Posterior cingulate gyrus (tissue), 11 donors: ENCODE measurements around the gene PDSS2.
"Not testable (repeated sequence)": the region's sequence is repeated elsewhere in the genome, so short reads cannot be mapped to it uniquely, and the experiment has no call there.

Source experiments
- DNase-seq, 10 donors: peaks; one replicate each; pipeline versions ENCODE4 v3.0.0 to v3.0.0-alpha.2; 2020 to 2021; ENCODE audit warnings: mixed read lengths in 3 of 10
- intact Hi-C: fragments of 100-400 bp; cut with DNase I; formaldehyde crosslinking; loops from one replicate; pipeline ENCODE4 v1.15.1; 2023

Gene PDSS2

DNA sequence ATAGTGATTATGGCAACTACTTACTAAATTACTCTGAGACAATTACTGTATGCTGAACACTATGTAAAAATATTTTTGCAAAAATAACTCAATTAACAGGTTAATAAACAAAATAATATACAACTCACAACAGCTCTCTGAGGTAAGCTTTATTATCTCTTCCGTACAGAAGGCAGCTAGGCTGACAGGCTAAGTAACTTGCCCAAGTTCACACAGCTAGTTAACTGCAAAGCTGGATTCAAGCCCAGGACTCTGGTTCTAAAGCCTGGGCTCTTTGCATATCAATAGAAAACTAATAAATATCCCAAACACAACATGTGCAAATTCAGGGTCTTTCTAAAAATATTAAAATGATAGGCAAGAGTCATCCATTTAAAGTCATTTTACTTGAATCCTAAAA is 174.6 kb downstream of the PDSS2 start:
- intact Hi-C loops, result no loop called here
- DNase-seq, result no peak

- intact Hi-C loops, result no loop called here
- DNase-seq, result no peak
Observed at GRCh38 chr6:107280791-107281190, 178.6 kb downstream of the PDSS2 start.

GRCh38 chr6:107280001-107280400 is 179.4 kb downstream of the PDSS2 start:
- DNase-seq, intact Hi-C loops: not testable (repeated sequence)

- no peak for DNase-seq
- intact Hi-C loops, result no loop called here
Observed at GRCh38 chr6:107275330-107275865, 184.0 kb downstream of the PDSS2 start.

- DNase-seq, result no peak
- intact Hi-C loops, result no loop called here
Observed at GRCh38 chr6:107274288-107274687, 185.1 kb downstream of the PDSS2 start.

- DNase-seq, result no peak
- intact Hi-C loops, result no loop called here
Observed at GRCh38 chr6:107272246-107272645, 187.1 kb downstream of the PDSS2 start.

DNA sequence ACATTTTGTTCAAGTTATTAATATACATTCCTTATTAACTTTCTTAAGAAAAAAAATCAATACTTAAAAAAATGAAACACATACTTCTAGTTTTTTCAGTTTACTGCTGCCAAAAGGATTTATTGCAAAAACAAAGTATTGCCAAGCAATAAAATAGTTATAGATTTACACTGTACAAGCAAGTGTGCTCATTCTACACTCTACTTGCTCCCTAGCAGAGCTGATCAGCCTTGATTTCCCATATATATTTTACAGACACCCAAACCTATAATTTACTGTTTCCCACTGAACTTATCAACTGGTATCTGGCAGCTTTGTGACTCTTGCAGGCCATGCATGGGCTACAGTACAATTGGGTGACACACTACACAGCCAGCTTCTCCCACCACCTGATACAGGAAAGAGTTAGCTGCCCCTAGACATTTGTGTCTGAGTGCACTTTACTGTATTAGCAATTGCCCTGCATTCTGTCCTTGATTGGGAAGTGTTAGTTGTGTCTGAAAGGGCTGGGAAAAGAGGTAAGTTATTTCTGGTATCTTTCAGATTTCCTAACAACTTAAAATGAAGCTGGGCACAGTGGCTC is 188.1 kb downstream of the PDSS2 start:
- no peak for DNase-seq
- intact Hi-C loops, result no loop called here

DNA sequence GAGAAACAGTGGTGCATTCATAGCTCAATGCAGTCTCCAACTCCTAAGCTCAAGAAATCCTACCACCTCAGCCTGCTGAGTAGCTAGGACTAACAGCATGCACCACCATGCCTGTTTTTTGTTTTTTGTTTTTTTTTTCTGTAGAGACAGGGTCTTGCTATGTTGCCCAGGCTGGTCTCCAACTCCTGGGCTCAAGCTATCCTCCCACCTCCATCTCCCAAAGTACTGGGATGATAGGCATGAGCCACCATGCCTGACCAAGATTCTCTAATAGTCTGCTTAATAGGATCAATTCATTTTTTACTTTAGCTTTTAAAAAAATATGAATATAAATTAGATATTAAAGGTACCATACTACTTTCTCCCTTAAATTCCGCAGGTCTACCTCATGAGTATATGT is 191.7 kb downstream of the PDSS2 start:
- intact Hi-C loops, result no loop called here
- DNase-seq, result no peak

DNA sequence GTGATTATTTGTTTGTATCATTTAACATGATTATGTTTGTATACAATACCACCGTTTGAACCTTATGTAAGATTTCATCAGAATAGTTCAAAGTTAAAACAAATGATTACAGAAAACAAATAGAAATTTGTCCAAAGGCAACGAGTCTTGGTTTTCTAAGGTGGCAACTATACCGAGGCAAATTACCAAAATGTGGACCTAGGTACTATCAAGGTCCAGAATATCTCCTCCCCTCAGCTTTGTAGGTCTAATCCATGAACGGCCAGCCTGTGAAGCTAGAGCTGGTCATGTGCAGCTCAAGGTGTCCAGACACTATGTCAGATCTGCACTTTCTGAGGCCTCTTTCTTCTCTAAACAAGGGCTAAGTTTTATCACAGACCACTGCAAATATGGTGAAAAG is 192.4 kb downstream of the PDSS2 start:
- intact Hi-C loops, result no loop called here
- no peak for DNase-seq

- DNase-seq, result no peak
- intact Hi-C loops, result no loop called here
Observed at GRCh38 chr6:107266563-107266962, 192.8 kb downstream of the PDSS2 start.

- no peak for DNase-seq
- intact Hi-C loops, result no loop called here
Observed at GRCh38 chr6:107264357-107264840, 195.0 kb downstream of the PDSS2 start.

DNA sequence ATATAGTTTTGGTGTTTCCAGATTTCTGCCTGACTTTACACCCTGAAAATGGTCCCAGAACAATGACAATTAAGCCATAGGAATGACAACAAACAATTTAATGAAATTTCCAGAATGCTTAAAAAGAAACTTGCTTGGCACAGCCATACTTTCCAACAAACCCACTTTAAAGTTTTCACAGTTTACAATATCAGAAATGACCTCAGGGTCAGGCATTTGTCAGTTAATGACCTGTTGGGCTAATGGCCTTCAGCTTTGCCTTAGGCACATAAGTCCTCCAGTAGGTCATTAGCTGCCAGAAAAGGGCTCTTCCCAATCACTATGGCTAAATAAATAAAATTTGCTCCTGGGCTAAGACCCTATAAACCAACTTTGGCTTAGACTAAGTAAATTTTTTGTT is 199.4 kb downstream of the PDSS2 start:
- DNase-seq, result no peak
- intact Hi-C loops, result no loop called here

DNA sequence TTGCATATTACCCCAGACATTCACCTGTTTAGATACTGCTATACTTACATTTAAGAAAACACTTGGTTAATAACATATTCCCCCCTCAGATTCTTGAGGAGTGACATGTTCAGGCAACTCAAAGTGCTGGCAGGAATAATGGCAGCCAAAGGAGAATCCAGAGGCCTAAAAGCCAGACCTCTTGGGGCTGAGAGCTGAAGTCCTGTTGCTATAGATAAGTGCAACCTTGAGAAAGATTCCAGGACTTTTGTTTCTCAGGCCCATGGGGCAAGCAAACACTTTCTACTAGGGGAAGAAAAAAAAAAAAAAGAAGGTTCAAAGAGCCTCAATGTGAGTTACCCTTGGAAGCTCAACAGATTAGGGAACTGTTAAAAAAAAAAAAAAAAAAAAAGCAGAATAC is 211.2 kb downstream of the PDSS2 start:
- intact Hi-C loops, result no loop called here

DNA sequence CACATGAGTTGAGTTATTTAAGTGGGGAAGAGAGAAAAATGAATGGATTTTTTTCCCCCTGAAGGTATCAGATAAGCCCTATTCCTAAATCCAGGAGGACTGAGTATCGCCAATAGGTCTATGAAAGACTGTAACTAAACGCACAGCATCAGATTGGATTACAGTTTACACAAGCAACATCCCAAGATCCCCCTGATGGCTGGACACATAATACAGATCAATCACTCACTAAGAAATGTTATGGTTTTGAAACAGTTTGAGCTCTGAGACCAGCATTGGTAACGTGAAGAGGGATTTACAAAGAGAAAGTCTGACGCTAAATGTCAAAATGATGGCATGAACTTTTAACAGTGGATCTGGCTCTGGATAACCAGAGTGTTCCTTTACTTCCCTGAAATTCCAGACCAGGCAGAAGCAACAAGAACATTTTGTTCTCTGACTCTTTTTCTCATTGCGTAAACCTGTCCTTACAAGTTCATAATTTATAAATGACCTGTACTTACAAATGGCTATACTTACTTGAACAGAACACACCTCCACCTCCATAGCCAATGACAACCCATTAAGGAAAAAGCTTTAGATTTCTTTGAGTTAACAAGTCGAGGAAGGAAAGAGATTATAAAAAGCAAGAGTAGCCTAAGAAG is 212.3 kb downstream of the PDSS2 start:
- intact Hi-C loops, result no loop called here
- DNase-seq, result no peak

More for the DNA sequence above, 211.2 kb downstream of the PDSS2 start:
- no peak for DNase-seq

GRCh38 chr6:107246249-107246971 is 213.0 kb downstream of the PDSS2 start:
- no peak for DNase-seq
- intact Hi-C loops, result no loop called here

GRCh38 chr6:107244742-107245480 is 214.5 kb downstream of the PDSS2 start:
- DNase-seq, result no peak
- intact Hi-C loops, result no loop called here

DNA sequence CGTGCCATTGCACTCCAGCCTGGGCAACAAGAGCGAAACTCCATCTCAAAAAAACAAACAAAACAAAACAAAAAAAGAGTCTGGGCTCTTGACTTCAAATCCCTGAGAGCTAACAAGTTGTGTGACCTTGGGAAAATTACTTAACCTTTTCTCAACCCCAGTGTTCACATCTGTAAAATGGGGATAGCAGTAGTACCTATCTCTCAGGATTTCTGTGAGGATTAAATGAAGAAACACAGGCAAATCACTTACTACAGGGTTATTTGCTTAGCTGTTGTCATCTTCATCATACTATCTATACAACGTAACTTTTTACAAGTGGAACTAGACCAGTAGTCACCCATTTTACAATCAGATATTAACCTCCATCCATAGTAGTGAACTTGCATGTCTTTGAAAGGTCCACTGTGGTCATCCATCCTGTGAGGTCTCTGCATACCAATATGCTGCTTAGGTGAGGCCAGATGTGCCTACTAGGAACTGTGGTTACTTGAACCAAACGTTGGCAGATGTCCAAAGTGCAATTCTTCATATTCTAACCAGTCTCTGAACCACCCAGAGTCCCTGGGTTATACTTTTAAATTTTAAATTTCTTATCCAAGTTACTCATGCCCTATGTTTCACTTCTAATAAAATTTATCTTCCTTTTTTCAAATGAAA is 215.2 kb downstream of the PDSS2 start:
- intact Hi-C loops, result no loop called here
- no peak for DNase-seq

- intact Hi-C loops, result no loop called here
Observed at GRCh38 chr6:107243471-107243870, 215.9 kb downstream of the PDSS2 start.

GRCh38 chr6:107237992-107238660 is 221.2 kb downstream of the PDSS2 start:
- DNase-seq, result no peak

More at GRCh38 chr6:107243471-107243870, 215.9 kb downstream of the PDSS2 start:
- DNase-seq, result no peak

DNA sequence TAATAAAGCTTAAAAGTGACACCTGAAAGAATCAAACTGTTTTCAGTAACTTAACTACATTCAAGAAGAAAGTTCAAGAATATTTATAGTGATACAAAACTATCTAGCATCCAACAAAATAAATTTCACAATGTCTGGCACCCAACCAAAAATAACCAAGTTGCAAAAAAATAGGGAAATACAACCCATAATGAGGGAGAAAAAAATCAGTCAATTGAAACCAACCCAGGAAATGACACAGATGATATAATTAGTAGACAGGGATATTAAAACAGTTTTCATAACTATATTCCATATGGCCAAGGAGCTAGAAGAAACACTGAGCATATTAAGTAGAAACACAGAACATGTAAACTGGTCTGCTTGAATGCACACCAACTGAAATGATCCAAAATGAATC is 223.9 kb downstream of the PDSS2 start:
- intact Hi-C loops, result no loop called here
- no peak for DNase-seq

More at GRCh38 chr6:107237992-107238660, 221.2 kb downstream of the PDSS2 start:
- intact Hi-C loops, result no loop called here
